HG03520 (cell line): ENCODE results near the gene C6orf89.
"Not testable (repeated sequence)": the region's sequence is repeated elsewhere in the genome, so short reads cannot be mapped to it uniquely, and the experiment has no call there.

Experiments used
- ATAC-seq: cut with Tn5 transposase; IDR thresholded peaks from one replicate; pipeline ENCODE4 v1.9.1; 2021; ENCODE audit warnings: mild to moderate bottlenecking, moderate library complexity; ENCODE audit not compliant: unreplicated experiment

The C6orf89 gene

GRCh38 chr6:36920049-36920448 lies 34.3 kb downstream of the C6orf89 start:
- no peak for ATAC-seq

GRCh38 chr6:36920546-36920945 lies 34.8 kb downstream of the C6orf89 start:
- no peak for ATAC-seq

GRCh38 chr6:36924131-36924530 lies 38.4 kb downstream of the C6orf89 start:
- no peak for ATAC-seq

- ATAC-seq: no peak
Observed at GRCh38 chr6:36924778-36925374, 39.1 kb downstream of the C6orf89 start.

GRCh38 chr6:36925809-36926208 lies 40.1 kb downstream of the C6orf89 start:
- ATAC-seq: no peak

- ATAC-seq: no peak
Observed at GRCh38 chr6:36926708-36927513, 41.2 kb downstream of the C6orf89 start.

GRCh38 chr6:36927691-36928546 lies 42.2 kb downstream of the C6orf89 start:
- no peak for ATAC-seq

- ATAC-seq: no peak
Observed at GRCh38 chr6:36928547-36928918, 42.8 kb downstream of the C6orf89 start.

GRCh38 chr6:36929152-36929551 lies 43.4 kb downstream of the C6orf89 start:
- no peak for ATAC-seq

- no peak for ATAC-seq
Observed at GRCh38 chr6:36929607-36930006, 43.9 kb downstream of the C6orf89 start.

GRCh38 chr6:36930483-36930882 lies 44.7 kb downstream of the C6orf89 start:
- no peak for ATAC-seq

- ATAC-seq: no peak
Observed at GRCh38 chr6:36933102-36933501, 47.4 kb downstream of the C6orf89 start.

GRCh38 chr6:36933519-36933918 lies 47.8 kb downstream of the C6orf89 start:
- ATAC-seq: no peak

- ATAC-seq: no peak
Observed at GRCh38 chr6:36934901-36935300, 49.1 kb downstream of the C6orf89 start.

- no peak for ATAC-seq
Observed at GRCh38 chr6:36936824-36937223, 51.1 kb downstream of the C6orf89 start.

- ATAC-seq: no peak
Observed at GRCh38 chr6:36937896-36938295, 52.1 kb downstream of the C6orf89 start.

- no peak for ATAC-seq
Observed at GRCh38 chr6:36938536-36938935, 52.8 kb downstream of the C6orf89 start.

- not testable (repeated sequence) for ATAC-seq
Observed at GRCh38 chr6:36939005-36939404, 53.3 kb downstream of the C6orf89 start.

GRCh38 chr6:36940027-36940426 lies 54.3 kb downstream of the C6orf89 start:
- ATAC-seq: no peak

- ATAC-seq: not testable (repeated sequence)
Observed at GRCh38 chr6:36941561-36941960, 55.8 kb downstream of the C6orf89 start.

GRCh38 chr6:36942329-36942728 lies 56.6 kb downstream of the C6orf89 start:
- not testable (repeated sequence) for ATAC-seq

GRCh38 chr6:36944650-36945049 lies 58.9 kb downstream of the C6orf89 start:
- ATAC-seq: no peak
